ENCODE results near the gene PDCD1. TPM values are rescaled to one million over a fixed set of nuclear protein-coding genes. Genes with fewer than 3 reads are reported as not detected.

The PDCD1 gene
- total and polyA plus RNA-seq, 10 of the 15 experiments (the other 5 are each of a cell fraction or from before 2014, with no cell fraction given) = 0.62 to 6.4 (median 2.9) TPM; not detected in 2

GRCh38 chr2:241888641-241889040 is 29.9 kb upstream of the PDCD1 start (continued):
- TF ChIP-seq E4F1 (IDR thresholded peaks at IDR 0.05; ENCODE audit: borderline replicate concordance, partially characterized antibody) (no peak), SUZ12 (IDR thresholded peaks at IDR 0.05; ENCODE audit: unreplicated experiment) (no peak), EZH2 (IDR thresholded peaks at IDR 0.05; ENCODE audit: borderline replicate concordance, control insufficient read depth, low read depth, low read length) (no peak), ZNF622 (IDR thresholded peaks at IDR 0.05) (no peak), BACH1 (IDR thresholded peaks at IDR 0.05; ENCODE audit: borderline replicate concordance) (no peak), EGR1 (IDR thresholded peaks at IDR 0.05; ENCODE audit: borderline replicate concordance in 1 of 2, low read depth in 2 of 2, low read length in 2 of 2) (no peak), MLLT1 (IDR thresholded peaks at IDR 0.05) (no peak)

GRCh38 chr2:241887806-241888522 is 29.3 kb upstream of the PDCD1 start:
- WGBS (ENCODE audit: insufficient coverage, insufficient replicate concordance, low lambda C conversion rate, missing lambda C conversion rate) = 96% methylated on average over 15 of the region's 24 CpGs
- POLR2A ChIA-PET = no interaction called here
- no peak for TF ChIP-seq GABPA (IDR thresholded peaks at IDR 0.05; ENCODE audit: low read depth)
- TF ChIP-seq TARDBP (IDR thresholded peaks at IDR 0.05; ENCODE audit: borderline replicate concordance) = no peak
- no peak for TF ChIP-seq CBFB (IDR thresholded peaks at IDR 0.05; ENCODE audit: low read depth)
- no peak for TF ChIP-seq NFYA (IDR thresholded peaks at IDR 0.05; ENCODE audit: borderline replicate concordance, low read depth, low read length)
- TF ChIP-seq ZNF687 (IDR thresholded peaks at IDR 0.05) = no peak
- no peak for TF ChIP-seq EP300 (IDR thresholded peaks at IDR 0.05; ENCODE audit: borderline replicate concordance in 1 of 2, control insufficient read depth in 1 of 2, low read depth in 2 of 2, low read length in 2 of 2)
- TF ChIP-seq CREB1 (IDR thresholded peaks at IDR 0.05; ENCODE audit: low read depth) = no peak

More at GRCh38 chr2:241887806-241888522, 29.3 kb upstream of the PDCD1 start:
- peaks cover 8% of the 10 kb centered on the region for H3K4me1 ChIP-seq (ENCODE audit: control insufficient read depth, insufficient read depth, low read length)
- ATAC-seq (no peak), DNase-seq (ENCODE audit: low read depth, low spot score) (no peak), FAIRE-seq (no peak)
- no peak overlapping the region for H3K4me2 ChIP-seq (ENCODE audit: control insufficient read depth, insufficient read depth)
- intact Hi-C loops (cut with micrococcal nuclease; ENCODE audit: unreplicated experiment) = no loop called here
- no peak overlapping the region for H3K27ac ChIP-seq (ENCODE audit: control insufficient read depth, insufficient read depth)
- ChIA-PET CTCF (no interaction called here), RAD21 (ENCODE audit: unreplicated experiment) (no interaction called here), SMC1A (ENCODE audit: uncharacterized antibody, unreplicated experiment) (no interaction called here)
- H3K9ac ChIP-seq (ENCODE audit: control insufficient read depth, insufficient read depth, low read length) = no peak overlapping the region
- no peaks in the 10 kb centered on the region; the same call in 1 of the 2 replicates for H3K79me2 ChIP-seq (ENCODE audit: control insufficient read depth, insufficient read depth, low read length)
- no peak overlapping the region for H2AFZ ChIP-seq (ENCODE audit: control insufficient read depth, low read depth, low read length)
- in situ Hi-C loops (cut with MboI) = no loop called here
- H3K36me3 ChIP-seq (ENCODE audit: control insufficient read depth in 2 of 2, insufficient read depth in 2 of 2, low read length in 1 of 2) = no peaks in the 10 kb centered on the region
- H3K4me3 ChIP-seq = no peak overlapping the region
- H3K9me3 ChIP-seq (replicated peaks; ENCODE audit: control insufficient read depth, insufficient read depth, low read length) = no peaks in the 10 kb centered on the region; the same call in 2 of the 3 replicates
- no TSS peak for BruUV-seq (replicated peaks)
- no peaks in the 10 kb centered on the region for H4K20me1 ChIP-seq (ENCODE audit: control insufficient read depth, insufficient read depth)
- no peaks in the 10 kb centered on the region for H3K27me3 ChIP-seq (replicated peaks in 1 of 2; ENCODE audit: control insufficient read depth in 2 of 2, insufficient read depth in 2 of 2, low read length in 1 of 2)
